ENCODE measurements around the gene S1PR4.

The S1PR4 gene

GRCh38 chr19:3196933-3197205, 18.3 kb downstream of the S1PR4 start:
- Histone ChIP-seq H4K20me1 (ENCODE audit: control insufficient read depth, insufficient read depth, low read depth, low read length) (no peaks in the 10 kb centered on the region), H3K4me3 (ENCODE audit: low read length) (no peak overlapping the region), H3K36me3 (ENCODE audit: control insufficient read depth, low read length) (peaks cover 37% of the 10 kb centered on the region), H3K4me2 (ENCODE audit: low read length) (no peak overlapping the region), H3K4me1 (ENCODE audit: control insufficient read depth, low read length) (no peaks in the 10 kb centered on the region), H3K9me2 (replicated peaks; ENCODE audit: control insufficient read depth, low read length) (no peaks in the 10 kb centered on the region), H3K79me2 (ENCODE audit: control insufficient read depth, low read length) (peaks cover 23% of the 10 kb centered on the region), H3K27ac (ENCODE audit: low read depth, low read length) (no peak overlapping the region), H3K9me3 (ENCODE audit: control insufficient read depth, insufficient read depth, low read length) (no peaks in the 10 kb centered on the region), H3F3A (ENCODE audit: control insufficient read depth, insufficient read depth) (no peaks in the 10 kb centered on the region), H3K27me3 (ENCODE audit: control insufficient read depth, low read length) (no peaks in the 10 kb centered on the region)
- no peak for TF ChIP-seq EZH2phosphoT487 (IDR thresholded peaks at IDR 0.05; ENCODE audit: borderline replicate concordance, low read length)
- no peak for TF ChIP-seq CTCF (IDR thresholded peaks at IDR 0.05; ENCODE audit: low read depth, low read length, poor library complexity, severe bottlenecking)

GRCh38 chr19:3198901-3199700, 20.5 kb downstream of the S1PR4 start:
- Histone ChIP-seq H3K4me3 (ENCODE audit: low read length) (no peak overlapping the region), H3K36me3 (ENCODE audit: control insufficient read depth, low read length) (peaks cover 35% of the 10 kb centered on the region), H3K4me1 (ENCODE audit: control insufficient read depth, low read length) (no peaks in the 10 kb centered on the region), H4K20me1 (ENCODE audit: control insufficient read depth, insufficient read depth, low read depth, low read length) (no peaks in the 10 kb centered on the region), H3F3A (ENCODE audit: control insufficient read depth, insufficient read depth) (no peaks in the 10 kb centered on the region), H3K27ac (ENCODE audit: low read depth, low read length) (no peak overlapping the region), H3K9me2 (replicated peaks; ENCODE audit: control insufficient read depth, low read length) (no peaks in the 10 kb centered on the region), H3K79me2 (ENCODE audit: control insufficient read depth, low read length) (peaks cover 5% of the 10 kb centered on the region; the same call in 1 of the 2 replicates), H3K27me3 (ENCODE audit: control insufficient read depth, low read length) (no peaks in the 10 kb centered on the region), H3K4me2 (ENCODE audit: low read length) (no peak overlapping the region), H3K9me3 (ENCODE audit: control insufficient read depth, insufficient read depth, low read length) (no peaks in the 10 kb centered on the region)
- TF ChIP-seq EZH2phosphoT487 (IDR thresholded peaks at IDR 0.05; ENCODE audit: borderline replicate concordance, low read length) (no peak), CTCF (IDR thresholded peaks at IDR 0.05; ENCODE audit: low read depth, low read length, poor library complexity, severe bottlenecking) (no peak)

GRCh38 chr19:3201072-3201700, 22.6 kb downstream of the S1PR4 start:
- H4K20me1 ChIP-seq (ENCODE audit: control insufficient read depth, insufficient read depth, low read depth, low read length) = no peaks in the 10 kb centered on the region
- H3K36me3 ChIP-seq (ENCODE audit: control insufficient read depth, low read length) = peaks cover 40% of the 10 kb centered on the region

More at GRCh38 chr19:3201072-3201700, 22.6 kb downstream of the S1PR4 start:
- Histone ChIP-seq H3K9me3 (ENCODE audit: control insufficient read depth, insufficient read depth, low read length) (no peaks in the 10 kb centered on the region), H3K4me2 (ENCODE audit: low read length) (no peak overlapping the region), H3K27me3 (ENCODE audit: control insufficient read depth, low read length) (no peaks in the 10 kb centered on the region), H3K4me1 (ENCODE audit: control insufficient read depth, low read length) (no peaks in the 10 kb centered on the region), H3K9me2 (replicated peaks; ENCODE audit: control insufficient read depth, low read length) (no peaks in the 10 kb centered on the region), H3K4me3 (ENCODE audit: low read length) (no peak overlapping the region), H3K79me2 (ENCODE audit: control insufficient read depth, low read length) (no peaks in the 10 kb centered on the region), H3F3A (ENCODE audit: control insufficient read depth, insufficient read depth) (no peaks in the 10 kb centered on the region), H3K27ac (ENCODE audit: low read depth, low read length) (no peak overlapping the region)
- TF ChIP-seq EZH2phosphoT487 (IDR thresholded peaks at IDR 0.05; ENCODE audit: borderline replicate concordance, low read length) (no peak), CTCF (IDR thresholded peaks at IDR 0.05; ENCODE audit: low read depth, low read length, poor library complexity, severe bottlenecking) (no peak)

All from DOHH2 (cell line).